Measurements from ENCODE around the gene ATP5IF1. TPM values are rescaled to one million over a fixed set of nuclear protein-coding genes. Genes with fewer than 3 reads are reported as not detected.
A peak's percentile ranks its signal among the peaks of the same experiment; 100 is the strongest.

The ATP5IF1 gene
- total and polyA plus RNA-seq, 9 of the 15 experiments (the other 6 are each of a cell fraction or from before 2014, with no cell fraction given): 292 to 1,422 (median 388) TPM

DNA sequence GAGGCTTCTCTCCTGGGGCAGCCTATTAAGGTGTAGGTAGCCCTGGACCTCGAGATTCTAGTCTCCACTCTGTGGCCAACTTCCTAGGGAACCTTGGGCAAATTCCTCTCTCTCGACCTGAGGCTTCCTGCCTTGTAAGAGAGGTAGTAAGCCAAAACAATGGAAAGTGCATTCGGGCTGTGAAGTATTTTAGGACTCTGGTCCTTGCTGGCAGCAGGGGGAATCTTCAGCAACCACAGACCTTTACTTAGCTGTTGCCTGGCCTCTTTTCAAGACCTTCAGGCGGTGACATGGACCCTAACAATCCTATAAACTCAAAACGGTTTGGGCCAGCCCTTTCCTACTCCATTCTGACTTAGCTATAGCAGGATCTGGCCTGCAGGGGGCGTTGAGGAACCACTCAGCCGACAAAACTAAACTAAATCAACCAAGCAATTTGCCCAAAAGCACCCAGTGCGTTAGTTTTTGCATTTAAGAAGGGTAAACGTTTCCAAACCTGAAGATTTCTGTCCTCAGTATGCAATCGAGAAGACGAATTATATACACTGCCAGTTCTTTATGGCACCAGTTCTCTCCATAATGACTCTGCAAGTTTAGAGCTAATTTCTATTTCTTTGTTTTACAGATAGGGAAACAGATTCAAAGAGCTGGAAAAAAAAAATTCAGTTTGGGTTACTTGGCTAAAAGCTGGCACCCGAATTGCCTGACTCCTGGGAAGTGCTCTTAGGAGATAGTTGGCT lies 12.5 kb downstream of the ATP5IF1 start (continued):
- TF ChIP-seq TAF9B (IDR thresholded peaks at IDR 0.05; ENCODE audit: partially characterized antibody) (no peak), POU5F1 (IDR thresholded peaks at IDR 0.05; ENCODE audit: borderline replicate concordance, low read depth, low read length, partially characterized antibody) (peak; percentile 33), FIP1L1 (IDR thresholded peaks at IDR 0.05; ENCODE audit: low read depth, low read length, poor library complexity, severe bottlenecking) (no peak), CCAR2 (IDR thresholded peaks at IDR 0.05; ENCODE audit: low read depth, low read length) (no peak), NUFIP1 (IDR thresholded peaks at IDR 0.05; ENCODE audit: partially characterized antibody) (no peak), YBX1 (IDR thresholded peaks at IDR 0.05) (no peak), NR2C1 (IDR thresholded peaks at IDR 0.05) (no peak), NR2C1 (tag; IDR thresholded peaks at IDR 0.05) (no peak), FOSL1 (tag; conservative IDR thresholded peaks at IDR 0.05) (no peak), RFX1 (IDR thresholded peaks at IDR 0.05) (no peak), ZC3H8 (IDR thresholded peaks at IDR 0.05) (no peak), ZNF174 (CRISPR knock-in tag; IDR thresholded peaks at IDR 0.05) (no peak), HMG20B (CRISPR knock-in tag; IDR thresholded peaks at IDR 0.05) (no peak), POLR2G (IDR thresholded peaks at IDR 0.05; ENCODE audit: low read depth, low read length) (no peak), HIVEP1 (CRISPR knock-in tag; IDR thresholded peaks at IDR 0.05) (no peak), HNRNPLL (IDR thresholded peaks at IDR 0.05; ENCODE audit: low read depth, low read length, poor library complexity, severe bottlenecking) (peak; percentile 70)
- TF ChIP-seq, protein P1, sequence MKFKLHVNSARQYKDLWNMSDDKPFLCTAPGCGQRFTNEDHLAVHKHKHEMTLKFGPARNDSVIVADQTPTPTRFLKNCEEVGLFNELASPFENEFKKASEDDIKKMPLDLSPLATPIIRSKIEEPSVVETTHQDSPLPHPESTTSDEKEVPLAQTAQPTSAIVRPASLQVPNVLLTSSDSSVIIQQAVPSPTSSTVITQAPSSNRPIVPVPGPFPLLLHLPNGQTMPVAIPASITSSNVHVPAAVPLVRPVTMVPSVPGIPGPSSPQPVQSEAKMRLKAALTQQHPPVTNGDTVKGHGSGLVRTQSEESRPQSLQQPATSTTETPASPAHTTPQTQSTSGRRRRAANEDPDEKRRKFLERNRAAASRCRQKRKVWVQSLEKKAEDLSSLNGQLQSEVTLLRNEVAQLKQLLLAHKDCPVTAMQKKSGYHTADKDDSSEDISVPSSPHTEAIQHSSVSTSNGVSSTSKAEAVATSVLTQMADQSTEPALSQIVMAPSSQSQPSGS (CRISPR knock-in tag; IDR thresholded peaks at IDR 0.05): no peak
- TF ChIP-seq, protein P2, sequence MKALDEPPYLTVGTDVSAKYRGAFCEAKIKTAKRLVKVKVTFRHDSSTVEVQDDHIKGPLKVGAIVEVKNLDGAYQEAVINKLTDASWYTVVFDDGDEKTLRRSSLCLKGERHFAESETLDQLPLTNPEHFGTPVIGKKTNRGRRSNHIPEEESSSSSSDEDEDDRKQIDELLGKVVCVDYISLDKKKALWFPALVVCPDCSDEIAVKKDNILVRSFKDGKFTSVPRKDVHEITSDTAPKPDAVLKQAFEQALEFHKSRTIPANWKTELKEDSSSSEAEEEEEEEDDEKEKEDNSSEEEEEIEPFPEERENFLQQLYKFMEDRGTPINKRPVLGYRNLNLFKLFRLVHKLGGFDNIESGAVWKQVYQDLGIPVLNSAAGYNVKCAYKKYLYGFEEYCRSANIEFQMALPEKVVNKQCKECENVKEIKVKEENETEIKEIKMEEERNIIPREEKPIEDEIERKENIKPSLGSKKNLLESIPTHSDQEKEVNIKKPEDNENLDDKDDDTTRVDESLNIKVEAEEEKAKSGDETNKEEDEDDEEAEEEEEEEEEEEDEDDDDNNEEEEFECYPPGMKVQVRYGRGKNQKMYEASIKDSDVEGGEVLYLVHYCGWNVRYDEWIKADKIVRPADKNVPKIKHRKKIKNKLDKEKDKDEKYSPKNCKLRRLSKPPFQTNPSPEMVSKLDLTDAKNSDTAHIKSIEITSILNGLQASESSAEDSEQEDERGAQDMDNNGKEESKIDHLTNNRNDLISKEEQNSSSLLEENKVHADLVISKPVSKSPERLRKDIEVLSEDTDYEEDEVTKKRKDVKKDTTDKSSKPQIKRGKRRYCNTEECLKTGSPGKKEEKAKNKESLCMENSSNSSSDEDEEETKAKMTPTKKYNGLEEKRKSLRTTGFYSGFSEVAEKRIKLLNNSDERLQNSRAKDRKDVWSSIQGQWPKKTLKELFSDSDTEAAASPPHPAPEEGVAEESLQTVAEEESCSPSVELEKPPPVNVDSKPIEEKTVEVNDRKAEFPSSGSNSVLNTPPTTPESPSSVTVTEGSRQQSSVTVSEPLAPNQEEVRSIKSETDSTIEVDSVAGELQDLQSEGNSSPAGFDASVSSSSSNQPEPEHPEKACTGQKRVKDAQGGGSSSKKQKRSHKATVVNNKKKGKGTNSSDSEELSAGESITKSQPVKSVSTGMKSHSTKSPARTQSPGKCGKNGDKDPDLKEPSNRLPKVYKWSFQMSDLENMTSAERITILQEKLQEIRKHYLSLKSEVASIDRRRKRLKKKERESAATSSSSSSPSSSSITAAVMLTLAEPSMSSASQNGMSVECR (CRISPR knock-in tag; IDR thresholded peaks at IDR 0.05): 0 out of 2 replicates have a peak, but pooled peaks have one; percentile 20
- TF ChIP-seq, protein P3, sequence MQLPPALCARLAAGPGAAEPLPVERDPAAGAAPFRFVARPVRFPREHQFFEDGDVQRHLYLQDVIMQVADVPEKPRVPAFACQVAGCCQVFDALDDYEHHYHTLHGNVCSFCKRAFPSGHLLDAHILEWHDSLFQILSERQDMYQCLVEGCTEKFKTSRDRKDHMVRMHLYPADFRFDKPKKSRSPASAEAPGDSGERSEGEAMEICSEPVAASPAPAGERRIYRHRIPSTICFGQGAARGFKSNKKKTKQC (CRISPR knock-in tag; IDR thresholded peaks at IDR 0.05): no peak
- TF ChIP-seq, protein P4, sequence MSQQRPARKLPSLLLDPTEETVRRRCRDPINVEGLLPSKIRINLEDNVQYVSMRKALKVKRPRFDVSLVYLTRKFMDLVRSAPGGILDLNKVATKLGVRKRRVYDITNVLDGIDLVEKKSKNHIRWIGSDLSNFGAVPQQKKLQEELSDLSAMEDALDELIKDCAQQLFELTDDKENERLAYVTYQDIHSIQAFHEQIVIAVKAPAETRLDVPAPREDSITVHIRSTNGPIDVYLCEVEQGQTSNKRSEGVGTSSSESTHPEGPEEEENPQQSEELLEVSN (IDR thresholded peaks at IDR 0.05; ENCODE audit: borderline replicate concordance in 1 of 2, extremely low read depth in 1 of 2, insufficient read depth in 1 of 2, insufficient read length in 1 of 2, low read depth in 1 of 2, low read length in 1 of 2, poor library complexity in 1 of 2, severe bottlenecking in 1 of 2): no peak

Data from K562 (cell line).